HG02610 (cell line): Measurements from ENCODE around the gene NTN3.
A peak's percentile ranks its signal among the peaks of the same experiment; 100 is the strongest.

Source experiments
- ATAC-seq: cut with Tn5 transposase; IDR thresholded peaks from one replicate; pipeline ENCODE4 v1.9.1; 2021; ENCODE audit warnings: mild to moderate bottlenecking, moderate library complexity; ENCODE audit not compliant: unreplicated experiment

Gene NTN3

DNA sequence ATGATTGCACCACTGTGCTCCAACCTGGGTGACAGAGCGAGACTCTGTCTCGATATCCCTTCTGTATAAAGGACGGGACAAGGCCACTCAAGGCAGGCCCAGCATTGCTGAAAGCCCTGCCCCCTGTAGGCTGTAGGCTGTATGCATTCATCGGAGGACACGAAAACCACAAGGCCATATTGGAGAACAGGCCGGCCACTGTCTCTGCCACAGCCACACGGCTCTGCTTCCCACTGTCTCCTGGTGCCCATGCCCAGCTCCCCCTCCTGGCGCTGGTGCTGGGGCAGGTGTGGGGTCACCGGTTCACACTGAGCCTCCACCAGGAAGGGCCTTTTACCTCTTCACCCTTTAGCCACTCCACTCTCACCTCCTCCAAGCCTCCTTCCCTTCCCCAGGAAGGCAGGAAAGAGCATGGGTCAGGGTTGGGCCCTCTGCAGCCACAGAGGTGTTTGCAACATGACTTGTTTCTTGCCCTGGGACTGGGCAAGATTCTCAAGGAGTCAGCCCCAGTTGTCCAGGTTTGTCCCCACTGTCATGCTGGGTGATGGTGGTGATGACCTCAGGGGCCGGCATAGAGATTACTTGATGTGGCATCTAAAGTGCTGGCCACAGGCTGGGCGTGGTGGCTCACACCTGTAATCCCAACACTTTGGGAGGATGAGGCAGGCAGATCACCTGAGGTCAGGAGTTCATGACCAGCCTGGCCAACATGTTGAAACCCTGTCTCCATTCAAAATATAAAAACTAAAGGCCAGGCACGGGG is 5.3 kb upstream of the NTN3 start:
- ATAC-seq: no peak

DNA sequence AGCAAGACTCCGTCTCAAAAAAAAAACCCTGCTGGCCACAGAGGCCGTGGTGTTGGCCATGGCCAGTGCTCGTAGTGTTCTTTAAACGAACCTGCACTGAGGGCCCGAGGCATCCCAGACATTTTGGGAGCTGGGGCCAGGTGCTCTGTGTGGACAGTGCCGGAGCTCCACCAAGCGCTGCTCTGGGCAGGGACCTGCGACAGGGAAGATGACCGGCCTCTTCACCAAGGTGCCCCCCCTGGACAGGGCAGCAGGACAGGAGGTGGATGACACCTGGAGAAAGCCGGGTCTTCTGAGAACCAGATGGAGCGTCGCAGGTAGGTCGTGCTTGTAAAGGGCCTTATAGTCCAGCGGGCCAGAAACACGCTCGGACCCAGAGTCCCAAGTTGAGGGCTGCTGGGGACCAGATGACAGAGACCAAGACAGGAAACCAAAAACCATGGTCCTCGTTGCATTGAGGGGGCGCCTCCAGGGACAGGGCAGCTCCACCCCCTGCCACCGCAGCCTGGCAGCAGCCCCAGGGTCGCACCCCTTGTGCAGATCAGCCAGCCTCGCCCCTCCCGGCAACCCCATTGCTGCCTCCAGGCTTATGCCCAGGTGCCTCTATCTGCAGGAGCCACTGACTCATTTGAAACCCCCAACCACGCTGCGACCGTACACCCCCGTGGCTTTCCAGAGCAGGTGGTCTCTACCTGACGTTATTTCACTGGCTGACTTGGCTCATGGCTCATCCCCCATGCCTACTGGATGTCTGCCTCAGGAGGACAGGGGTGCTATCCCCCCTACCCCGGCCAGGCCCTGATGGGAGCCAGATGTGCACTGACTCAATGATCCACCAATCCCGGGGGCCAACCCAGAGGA is 4.2 kb upstream of the NTN3 start:
- ATAC-seq: no peak

DNA sequence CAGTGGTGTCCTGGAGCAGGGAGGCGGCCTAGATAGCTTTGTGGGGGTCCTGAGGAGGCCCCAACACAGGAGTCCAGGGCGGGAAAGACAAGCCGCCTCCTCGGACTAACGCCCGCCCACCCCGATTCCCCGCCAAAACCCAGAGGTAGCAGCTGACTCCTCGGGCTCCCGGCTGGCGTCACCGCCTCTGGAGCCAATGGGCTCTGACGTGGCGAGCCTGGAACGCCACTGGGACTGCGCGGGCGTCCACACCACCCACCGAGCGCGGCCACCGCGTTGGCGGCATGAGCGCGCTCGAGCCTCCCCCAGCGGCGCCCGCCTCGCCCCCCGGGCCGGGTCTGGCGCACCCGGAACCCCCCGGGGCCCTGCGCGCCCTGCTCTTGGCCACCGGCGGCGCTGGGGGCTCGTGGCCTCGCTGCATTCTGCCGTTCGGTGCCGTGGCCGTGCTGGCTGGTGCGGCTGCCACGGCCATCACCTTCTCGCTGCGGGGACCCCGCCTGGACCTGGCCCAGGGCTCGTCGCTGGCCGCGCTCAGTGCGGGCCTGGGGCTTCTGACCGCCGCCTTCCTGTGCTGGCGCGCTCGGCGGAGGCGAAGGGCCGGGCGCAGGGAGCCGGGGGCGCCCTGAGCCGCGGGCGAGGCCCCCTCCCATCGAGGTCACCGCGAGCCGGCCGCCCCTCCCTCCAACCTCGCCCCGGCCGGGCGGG is 3.4 kb upstream of the NTN3 start:
- no peak for ATAC-seq

DNA sequence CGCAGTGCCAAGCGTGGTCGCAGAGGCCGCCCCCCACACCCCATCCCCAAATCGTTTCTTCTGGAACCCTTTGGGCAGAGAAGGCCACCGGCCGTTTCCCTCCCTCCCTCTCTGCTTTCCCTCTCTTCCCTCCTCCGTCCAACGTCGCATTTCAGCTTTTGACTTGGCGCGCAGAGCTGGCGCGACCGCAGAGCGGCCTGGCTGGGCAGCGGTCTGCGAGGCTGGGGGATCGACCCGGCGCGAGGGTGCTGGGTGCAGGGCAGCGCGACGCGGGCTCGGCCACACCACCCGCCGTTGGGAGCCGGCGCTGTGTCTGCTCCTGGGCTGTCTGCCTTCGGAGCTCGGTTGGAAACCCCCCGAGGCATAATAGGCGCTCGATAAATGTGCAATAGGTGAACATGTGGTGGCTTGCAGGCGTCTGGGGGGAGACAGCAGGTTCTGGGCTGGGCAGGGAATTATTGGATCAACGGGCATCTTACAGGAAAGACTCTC is 2.8 kb upstream of the NTN3 start:
- ATAC-seq: no peak

DNA sequence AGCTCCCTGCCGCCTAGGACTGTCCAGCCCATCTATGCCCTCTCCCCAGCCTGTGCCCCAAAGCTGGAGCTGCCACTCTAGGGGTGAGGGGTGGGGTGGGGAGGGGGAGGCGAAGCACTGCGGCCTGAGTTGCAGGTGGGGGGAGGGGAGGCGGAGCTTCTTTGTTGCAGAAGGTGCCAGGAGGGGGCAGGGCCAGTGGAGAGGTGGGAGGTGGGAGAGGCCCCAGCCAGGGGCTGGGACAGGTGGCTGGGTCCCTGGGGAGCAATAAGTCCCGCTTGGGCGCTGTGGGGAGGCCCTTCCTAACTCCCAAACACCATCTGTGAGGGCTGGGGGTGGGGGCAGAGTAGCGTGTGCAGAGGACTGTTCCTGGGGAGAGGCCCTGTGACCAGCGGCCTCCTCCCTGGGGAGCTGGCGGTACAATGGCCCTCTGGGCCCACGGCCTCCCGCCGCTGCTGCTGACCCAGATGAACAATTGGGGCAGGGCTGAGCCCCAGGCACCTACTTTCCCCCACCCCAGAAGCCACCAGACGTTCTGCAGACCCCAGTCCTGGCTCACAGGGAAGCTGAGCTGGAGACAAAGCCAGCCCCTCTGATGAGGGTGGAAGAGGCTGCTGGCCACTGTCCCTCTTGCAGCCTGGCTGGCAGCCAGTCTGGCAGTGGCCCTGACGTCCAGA is 2.2 kb upstream of the NTN3 start:
- ATAC-seq: peak; percentile 33

DNA sequence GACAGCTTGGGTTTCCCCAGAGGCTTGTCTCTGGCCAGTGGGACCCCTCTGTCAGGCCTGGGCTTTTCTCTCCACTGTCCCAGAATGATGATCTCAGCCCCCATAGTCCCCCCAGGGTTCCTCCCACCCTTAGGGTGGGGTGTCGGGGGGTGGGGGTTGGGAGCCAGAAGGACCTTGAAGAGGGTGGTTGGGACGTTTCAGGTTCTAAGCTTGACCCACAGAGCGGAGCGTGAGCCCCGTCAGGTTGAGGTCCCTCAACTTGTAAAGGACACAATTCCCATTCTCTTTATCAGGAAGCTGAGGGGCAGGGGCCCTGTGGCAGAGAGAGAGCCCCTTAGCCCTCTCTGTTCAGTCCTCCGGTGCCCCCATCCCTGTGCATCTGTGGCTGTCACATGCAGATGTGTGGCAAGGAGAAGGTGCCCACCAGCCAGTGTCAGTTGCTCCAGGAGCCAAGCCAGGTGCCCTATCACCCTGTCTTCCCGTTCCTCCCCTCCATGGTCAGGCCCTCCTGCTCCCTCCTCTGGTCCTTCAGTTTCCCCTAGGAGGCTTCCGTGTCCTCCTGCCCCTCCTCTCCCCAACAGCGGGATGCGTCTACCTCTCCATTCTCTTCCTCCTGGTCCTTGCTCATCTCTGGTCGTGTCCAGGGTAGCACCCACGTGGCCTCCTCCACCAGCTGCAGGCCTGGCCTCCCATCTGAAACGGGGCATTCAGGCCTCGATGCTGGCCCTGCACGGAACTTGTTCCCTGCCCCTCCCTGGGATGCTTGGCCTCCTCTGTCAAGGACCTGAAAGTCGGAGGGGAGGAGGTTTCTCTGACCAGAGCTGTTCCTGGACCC is 1.5 kb upstream of the NTN3 start:
- ATAC-seq: no peak

DNA sequence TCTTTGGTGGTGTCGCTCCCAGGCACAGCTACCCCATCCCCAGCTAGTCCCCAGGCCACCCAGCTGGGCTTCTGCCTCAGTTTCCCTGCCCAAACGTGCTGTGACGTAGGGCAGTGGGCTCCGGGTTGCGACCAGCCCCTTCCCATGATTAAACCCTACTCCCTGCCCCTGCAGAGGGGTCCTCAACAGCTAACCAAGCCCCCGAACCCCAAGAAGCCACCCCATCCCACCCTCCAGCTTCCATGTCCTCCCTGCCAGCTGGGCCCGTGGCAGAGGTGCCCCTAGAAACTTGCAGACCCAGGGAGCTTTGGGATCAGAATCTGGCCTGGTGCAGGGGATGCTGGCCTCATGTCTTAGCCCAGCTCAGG is 879 bp upstream of the NTN3 start:
- no peak for ATAC-seq

DNA sequence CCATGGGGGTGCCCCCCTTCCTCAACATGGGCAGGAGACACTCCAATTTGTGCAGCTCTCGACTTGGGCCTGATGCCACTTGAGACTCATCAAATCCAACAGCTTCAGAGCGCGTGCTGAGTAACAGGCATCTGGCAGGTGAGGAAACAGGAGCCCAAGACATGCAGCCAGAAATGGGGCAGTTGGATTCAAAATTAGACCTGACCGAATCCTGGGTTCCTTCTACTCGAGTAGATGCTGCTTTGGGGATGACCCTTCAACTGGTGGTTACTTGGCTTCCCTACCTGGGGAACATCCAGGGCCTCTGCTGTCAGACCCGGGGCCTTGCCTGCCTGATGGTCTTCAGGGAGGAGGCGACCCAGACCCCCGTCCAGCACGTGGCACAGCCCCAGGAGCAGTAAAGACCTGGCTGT is 488 bp upstream of the NTN3 start:
- ATAC-seq: no peak

DNA sequence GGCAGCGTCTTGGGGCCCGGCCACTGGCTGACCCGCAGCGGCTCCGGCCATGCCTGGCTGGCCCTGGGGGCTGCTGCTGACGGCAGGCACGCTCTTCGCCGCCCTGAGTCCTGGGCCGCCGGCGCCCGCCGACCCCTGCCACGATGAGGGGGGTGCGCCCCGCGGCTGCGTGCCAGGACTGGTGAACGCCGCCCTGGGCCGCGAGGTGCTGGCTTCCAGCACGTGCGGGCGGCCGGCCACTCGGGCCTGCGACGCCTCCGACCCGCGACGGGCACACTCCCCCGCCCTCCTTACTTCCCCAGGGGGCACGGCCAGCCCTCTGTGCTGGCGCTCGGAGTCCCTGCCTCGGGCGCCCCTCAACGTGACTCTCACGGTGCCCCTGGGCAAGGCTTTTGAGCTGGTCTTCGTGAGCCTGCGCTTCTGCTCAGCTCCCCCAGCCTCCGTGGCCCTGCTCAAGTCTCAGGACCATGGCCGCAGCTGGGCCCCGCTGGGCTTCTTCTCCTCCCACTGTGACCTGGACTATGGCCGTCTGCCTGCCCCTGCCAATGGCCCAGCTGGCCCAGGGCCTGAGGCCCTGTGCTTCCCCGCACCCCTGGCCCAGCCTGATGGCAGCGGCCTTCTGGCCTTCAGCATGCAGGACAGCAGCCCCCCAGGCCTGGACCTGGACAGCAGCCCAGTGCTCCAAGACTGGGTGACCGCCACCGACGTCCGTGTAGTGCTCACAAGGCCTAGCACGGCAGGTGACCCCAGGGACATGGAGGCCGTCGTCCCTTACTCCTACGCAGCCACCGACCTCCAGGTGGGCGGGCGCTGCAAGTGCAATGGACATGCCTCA is 773 bp downstream of the NTN3 start:
- ATAC-seq: no peak

DNA sequence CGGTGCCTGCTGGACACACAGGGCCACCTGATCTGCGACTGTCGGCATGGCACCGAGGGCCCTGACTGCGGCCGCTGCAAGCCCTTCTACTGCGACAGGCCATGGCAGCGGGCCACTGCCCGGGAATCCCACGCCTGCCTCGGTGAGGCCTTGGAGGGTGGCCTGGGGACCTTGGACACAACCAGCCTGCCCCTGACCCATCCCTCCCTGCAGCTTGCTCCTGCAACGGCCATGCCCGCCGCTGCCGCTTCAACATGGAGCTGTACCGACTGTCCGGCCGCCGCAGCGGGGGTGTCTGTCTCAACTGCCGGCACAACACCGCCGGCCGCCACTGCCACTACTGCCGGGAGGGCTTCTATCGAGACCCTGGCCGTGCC is 1.4 kb downstream of the NTN3 start:
- ATAC-seq: no peak

DNA sequence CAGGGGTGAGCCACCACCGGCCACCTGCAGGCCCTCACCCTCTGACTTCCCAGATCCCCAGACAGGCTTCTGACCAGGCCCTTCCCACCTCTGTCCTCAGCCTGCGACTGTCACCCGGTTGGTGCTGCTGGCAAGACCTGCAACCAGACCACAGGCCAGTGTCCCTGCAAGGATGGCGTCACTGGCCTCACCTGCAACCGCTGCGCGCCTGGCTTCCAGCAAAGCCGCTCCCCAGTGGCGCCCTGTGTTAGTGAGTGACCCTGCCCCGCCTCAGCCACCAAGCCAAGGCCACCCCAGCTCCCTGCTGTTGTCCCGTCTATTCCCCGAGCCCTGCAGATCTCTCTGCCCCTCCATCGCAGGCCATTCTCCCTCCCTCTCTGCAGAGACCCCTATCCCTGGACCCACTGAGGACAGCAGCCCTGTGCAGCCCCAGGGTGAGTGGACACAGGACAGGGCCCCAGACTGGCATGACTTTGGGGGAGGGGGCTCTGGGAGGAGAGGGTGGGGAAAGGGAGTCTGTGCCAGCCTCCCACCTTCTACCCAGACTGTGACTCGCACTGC is 1.9 kb downstream of the NTN3 start:
- no peak for ATAC-seq

DNA sequence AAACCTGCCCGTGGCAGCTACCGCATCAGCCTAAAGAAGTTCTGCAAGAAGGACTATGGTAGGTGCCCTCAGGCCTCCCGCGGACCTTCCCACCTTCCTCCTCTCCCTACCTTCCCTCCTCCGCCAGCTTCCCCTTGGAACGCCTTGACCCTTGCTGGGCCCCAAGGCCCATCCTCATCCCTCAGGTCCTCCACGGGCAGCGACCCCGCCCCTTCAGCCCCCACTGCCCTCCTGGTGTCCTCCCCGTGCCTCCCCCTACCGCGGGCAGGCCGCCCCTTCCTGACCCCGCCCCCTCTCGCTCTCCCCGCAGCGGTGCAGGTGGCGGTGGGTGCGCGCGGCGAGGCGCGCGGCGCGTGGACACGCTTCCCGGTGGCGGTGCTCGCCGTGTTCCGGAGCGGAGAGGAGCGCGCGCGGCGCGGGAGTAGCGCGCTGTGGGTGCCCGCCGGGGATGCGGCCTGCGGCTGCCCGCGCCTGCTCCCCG is 2.4 kb downstream of the NTN3 start:
- ATAC-seq: no peak

DNA sequence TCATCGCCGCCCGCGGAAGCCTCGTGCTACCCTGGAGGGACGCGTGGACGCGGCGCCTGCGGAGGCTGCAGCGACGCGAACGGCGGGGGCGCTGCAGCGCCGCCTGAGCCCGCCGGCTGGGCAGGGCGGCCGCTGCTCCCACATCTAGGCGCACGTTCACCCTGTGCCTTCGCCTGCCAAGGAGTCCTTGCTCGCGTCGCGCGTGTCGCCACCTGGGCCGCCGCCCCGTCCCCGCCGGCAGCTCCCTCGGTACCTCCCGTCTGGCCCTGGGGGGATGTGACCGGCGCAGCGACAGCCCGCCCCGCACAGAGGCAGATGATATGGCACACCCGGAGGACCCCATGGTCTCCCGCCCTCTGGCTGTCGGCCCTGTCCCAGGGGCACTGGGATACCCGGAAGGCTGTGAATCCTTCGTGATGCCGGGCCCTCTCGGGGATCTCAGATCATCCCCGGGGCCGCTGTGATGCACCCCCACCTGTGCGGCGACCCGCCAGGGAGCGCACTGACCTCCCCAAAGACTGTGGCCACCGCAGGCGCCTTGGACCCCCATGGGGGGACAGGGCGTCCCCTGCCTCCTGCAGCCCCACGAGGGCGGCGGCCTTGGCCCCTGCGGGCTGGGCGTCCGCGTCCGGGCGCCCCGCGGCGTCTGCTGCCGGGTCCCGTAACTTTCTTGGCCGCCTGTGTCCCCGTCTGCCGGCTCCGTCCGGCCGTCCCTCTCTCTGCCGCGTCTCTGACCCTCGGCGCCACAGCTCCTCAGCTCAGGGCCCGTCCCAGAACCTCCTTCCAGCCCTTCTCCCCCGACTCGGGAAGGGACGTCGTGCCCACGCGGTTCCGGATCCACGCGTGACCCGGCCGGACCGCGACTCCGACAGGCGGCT is 3.1 kb downstream of the NTN3 start:
- ATAC-seq: no peak

DNA sequence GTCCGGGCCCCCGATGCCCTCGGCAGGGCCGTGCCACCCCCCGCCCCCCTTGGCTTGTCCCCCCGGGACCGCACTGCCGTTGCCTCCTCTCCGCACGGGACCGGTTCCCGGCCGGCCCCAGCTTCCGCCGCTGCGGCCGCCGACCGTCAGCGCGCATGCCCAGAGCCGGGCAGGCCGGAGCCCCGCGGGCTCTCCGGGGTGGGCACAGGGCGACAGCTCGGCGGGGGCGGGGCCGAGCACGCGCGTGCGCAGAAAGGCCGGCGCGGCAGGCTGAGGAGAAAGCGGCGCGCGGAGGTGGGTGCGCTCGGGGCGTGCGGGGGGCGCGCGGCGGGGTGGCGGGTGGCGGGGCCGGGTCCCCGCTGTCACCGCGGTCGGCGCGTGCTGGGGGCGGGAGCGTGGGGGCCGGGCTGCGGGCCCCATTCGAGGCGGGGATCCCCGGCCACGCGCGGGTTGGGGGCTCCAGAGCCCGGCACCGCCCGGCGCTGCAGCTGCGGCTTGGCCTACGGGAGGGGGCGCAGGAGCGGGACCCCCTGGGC is 3.8 kb downstream of the NTN3 start, which contains the start of gene TBC1D24:
TBC1D24 (plus strand) TSS at position 251 of the 536 bp plus-strand sequence. CDS start 21,022 bp downstream, outside the sequence.
- ATAC-seq: peak; percentile 54

DNA sequence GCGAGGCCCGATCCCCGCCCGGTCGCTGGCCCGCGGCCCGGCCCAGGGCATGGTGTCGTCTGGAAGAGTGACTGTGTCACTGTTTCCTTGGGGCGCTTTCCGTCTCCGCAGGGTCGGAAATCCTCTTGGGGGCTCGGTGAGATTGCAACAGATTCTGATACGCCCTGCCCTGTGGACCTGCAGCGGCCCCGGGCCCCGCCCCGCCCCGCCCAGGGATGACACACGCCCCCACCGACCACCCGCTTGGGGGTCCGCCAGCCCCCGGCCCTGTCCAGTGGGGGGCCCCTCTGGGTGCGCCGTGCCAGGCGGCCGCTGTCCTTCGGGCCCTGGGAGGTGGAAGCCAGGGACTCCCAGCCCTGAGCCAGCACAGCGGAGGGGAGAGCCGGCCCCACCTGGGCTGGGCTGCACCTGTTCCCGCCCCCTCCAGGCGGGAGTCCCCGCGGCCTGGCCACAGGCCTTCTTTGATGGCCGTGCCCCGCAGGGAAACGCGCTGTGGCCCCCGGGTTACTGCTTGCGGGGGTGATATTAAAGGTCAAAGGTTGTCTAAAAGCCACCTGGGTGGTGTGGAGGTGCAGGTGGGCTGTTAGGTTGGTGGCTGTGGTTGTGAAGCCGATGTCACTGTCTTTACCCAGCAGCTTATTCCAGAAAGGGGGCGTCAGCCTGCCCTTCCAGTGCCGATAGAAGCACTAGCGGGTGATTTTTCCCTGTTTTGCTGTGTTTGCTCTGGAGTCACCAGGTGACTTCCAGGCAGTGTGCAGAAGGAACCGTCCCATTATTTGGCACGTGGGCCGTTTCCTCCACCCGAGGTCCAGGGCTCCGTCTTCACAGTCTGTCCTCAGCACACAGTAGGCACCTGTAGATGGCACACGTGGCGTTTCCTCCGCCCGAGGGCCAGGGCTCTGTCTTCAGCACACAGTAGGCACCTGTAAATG is 4.6 kb downstream of the NTN3 start:
- no peak for ATAC-seq

DNA sequence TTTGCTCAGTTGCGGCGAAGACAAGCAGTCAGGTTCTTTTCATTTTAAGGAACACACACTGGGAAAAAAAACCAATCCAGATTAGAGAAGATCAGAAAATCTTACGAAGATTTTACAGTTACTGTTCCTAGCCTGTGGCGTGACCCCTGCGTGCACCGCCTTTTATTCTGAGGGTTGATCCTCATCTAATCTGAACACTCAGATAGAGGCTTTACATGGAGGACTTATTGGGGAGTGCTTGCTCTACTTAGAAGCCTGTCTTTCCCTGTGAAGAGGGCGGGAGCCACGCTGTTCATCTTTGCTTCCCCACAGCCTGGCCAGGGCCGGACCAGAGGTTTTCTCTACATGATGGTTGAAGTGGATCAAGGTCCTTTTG is 5.2 kb downstream of the NTN3 start:
- no peak for ATAC-seq
